ENCODE results near the gene SLC16A12.

The SLC16A12 gene

DNA sequence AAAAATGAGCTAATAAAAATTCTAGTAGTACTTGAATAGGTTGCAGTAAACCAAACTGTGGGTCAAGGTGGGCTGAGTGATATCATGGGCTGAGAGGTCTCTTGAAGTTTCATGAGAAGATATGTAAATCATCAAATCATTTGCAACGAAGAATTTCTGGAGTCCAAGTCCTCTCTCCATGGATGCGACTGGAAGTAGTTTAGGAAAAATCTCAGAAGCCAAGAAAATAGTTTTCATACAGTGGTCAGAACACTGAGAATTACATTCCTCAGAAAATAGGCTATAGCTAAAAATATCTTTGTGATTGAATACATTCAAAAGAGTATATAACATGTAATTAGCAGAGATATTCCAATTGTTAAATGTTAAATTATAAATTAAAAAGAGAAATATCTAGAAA, 146.6 kb downstream of the SLC16A12 start:
- no peak for FAIRE-seq

DNA sequence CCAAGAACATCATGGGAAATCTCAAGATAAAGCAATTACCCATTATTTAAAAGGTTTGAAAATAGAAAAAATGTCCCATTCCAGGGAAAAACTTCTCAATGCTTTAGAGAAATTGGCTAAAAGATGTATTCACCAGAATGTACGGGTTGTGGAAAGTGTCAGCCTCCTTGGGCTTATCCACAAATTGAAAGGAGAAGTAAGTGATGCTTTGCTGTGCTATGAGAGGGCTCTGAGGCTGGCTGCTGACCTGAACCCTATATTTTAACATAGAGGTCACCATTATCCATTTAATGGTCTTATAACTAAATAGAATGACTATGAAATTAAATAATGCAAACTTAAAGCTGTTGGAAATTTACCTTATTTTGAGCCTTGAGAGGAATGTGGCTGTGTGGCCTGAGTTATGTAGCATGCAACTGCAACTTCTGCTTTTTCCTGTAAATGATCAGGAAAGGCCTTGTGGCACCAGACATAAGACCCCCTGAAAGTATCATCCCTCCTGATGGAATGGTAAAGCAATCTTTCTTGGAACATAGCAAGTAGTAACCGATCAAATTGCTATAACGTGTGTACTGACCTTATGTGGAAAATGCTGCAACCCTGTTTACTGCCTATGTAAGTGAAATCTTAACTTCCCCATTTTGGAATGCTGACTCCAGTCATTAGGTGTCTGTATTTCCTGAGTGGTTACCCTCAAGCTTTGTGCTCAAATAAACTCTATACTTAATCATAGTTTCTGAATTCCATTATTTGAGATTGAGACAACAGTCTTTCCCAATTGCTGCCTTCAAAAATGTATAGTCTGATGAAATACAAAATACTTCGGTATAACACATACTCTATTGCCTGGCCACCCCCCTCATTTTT, 150.7 kb downstream of the SLC16A12 start:
- no peak for FAIRE-seq

DNA sequence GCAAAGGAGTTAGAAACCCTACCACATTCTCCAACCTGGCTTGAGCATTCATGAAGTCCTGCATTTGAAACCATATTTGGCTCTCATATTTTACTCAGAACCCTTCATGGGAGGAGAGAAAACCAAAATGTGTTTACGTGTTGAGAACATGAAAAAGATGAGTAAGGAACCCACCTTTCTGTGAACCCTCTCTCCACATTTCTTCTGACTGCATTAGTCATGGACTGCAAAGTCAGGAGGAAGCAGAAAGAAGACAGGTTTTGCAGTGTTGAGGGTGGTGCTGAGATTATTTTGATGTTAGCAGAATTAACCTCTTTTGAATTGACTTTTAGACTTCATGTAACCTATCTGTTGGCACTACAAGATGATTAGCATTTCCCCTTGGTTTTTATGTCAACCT, 152.6 kb downstream of the SLC16A12 start:
- FAIRE-seq = no peak

All from TTC549 (cell line).